HG03108 (cell line): ENCODE results near the gene MAML2.

Experiments used
- ATAC-seq: cut with Tn5 transposase; IDR thresholded peaks from one replicate; pipeline ENCODE4 v1.9.1; 2021; ENCODE audit warnings: moderate library complexity; ENCODE audit not compliant: unreplicated experiment

MAML2 gene

GRCh38 chr11:96318850-96319249, 24.1 kb downstream of the MAML2 start:
- no peak for ATAC-seq

DNA sequence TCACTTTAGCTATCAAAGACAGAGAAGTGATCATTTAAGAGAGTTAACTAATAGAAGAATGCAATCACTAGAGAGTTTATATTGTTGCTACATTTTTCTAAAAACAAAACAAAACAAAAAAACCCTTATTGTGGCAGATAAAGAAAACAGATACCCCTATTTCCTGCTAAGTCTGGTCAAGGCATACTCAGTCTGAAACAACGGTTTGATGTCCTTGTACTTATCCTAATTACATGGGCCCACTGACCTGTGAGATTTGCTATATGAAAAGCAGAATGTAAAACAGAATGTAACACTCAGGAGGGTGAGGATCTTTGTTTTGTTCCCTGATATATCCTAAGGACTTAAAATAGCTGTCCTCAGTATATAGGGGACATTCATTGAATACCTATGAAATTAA, 24.6 kb downstream of the MAML2 start:
- ATAC-seq = no peak

- no peak for ATAC-seq
Observed at GRCh38 chr11:96317985-96318384, 25.0 kb downstream of the MAML2 start.

DNA sequence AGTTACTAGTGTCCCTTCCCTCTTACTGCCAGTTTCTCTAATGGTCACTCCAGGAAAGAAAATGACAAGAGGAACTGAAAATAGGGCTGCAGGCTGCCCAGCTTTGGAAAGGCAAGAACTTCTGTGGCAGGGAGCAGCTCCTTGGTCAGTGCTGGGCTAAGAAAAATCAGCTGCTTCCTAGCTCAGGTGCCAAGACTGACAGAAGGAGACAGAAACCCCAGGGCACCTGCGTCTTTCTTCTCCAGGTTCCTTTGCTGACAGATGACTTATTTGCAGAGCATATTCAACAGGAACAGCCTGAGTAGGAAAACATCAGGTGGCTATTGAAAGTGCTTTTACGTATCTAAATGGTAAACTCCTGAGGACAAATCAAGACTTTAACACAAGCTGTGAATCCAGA, 25.4 kb downstream of the MAML2 start:
- no peak for ATAC-seq

DNA sequence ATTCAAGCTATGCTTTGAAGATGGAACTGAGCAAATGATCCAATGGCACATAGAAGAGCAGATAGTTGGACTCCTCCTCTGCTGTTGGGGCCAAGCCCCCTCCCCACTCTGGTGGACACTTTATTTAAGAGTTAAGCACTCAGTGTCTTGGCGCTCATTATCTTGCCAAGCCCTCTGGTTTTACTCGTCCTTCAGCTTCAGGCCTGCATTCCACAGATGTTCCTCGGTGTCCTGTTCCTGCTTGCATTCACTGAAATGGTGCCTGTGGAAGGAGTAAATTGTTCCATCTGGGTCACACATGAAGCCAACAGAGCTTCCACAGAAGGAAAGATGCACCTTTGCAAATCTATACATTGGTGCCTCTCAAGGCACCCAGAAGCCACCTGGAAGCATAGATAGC, 26.1 kb downstream of the MAML2 start:
- no peak for ATAC-seq

- no peak for ATAC-seq
Observed at GRCh38 chr11:96315476-96315875, 27.5 kb downstream of the MAML2 start.

GRCh38 chr11:96314326-96315020, 28.5 kb downstream of the MAML2 start:
- ATAC-seq = no peak

DNA sequence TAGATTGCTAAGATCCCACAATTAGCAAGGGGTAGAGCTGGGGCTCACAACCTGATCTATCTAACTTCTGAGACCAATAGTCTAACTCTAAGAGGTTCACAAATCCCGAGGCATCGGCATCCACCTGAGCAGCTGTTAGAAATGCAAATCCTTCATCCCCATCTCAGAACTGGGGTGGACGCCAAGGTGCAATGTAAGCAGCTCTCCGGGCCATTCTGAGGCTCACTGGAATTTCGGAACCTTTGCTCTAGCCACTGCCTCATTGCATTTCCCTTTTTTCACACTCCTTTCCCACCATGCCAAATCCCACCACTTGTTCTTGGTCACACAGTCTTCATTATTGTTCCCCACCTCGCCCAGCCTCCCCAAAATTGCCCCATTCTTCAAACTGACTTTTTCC, 29.8 kb downstream of the MAML2 start:
- ATAC-seq = no peak

DNA sequence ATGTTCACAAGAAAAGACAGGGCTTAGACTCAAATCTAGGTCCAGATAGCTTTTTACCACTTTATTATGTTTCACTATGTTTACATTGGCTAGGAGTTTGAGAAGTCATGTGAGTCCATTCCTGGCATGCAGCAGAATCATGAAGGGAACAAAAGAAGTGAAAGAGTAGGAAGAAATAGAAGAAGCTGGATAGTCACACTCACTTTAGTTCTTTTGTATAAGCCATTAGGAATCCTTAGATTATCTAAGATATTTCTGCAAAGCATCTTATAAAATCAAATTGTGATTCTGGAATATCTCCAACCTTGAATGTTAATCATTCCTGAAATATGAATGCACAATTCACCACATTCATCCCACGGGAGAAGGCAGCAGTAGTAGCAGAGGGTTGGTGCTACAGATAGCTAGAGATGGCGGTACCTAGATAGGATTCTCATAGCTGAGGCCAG, 31.9 kb downstream of the MAML2 start:
- no peak for ATAC-seq

- no peak for ATAC-seq
Observed at GRCh38 chr11:96310236-96310635, 32.8 kb downstream of the MAML2 start.

- no peak for ATAC-seq
Observed at GRCh38 chr11:96309643-96310017, 33.4 kb downstream of the MAML2 start.

DNA sequence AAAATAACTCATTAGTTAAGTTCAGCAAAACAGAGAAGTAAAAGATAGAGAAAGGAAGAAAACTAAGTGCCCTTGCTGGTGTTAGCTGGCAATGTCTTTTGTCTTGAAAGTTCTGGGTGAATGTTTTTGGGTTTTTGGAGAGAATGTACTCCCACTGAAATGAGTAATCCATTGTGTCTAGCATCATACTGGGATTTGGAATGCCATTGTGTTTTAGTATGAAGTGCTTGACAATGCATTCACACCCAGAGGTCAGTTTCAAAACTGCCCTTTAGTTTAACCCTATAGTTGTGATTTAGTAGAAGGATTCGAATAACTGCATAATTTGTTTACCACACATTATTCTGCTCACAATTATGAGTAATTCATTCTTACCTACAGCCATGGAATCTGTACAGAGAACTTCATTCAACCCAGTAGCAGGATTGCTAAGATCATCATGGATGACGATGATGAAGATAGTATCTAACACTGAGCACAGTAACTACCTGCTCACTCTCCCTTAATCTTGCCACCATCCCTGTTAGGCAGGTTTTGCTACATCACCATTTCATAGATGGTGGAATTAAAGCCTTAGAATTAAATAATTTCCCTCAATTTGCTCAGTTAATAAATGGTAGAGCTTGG, 33.9 kb downstream of the MAML2 start:
- ATAC-seq = no peak

DNA sequence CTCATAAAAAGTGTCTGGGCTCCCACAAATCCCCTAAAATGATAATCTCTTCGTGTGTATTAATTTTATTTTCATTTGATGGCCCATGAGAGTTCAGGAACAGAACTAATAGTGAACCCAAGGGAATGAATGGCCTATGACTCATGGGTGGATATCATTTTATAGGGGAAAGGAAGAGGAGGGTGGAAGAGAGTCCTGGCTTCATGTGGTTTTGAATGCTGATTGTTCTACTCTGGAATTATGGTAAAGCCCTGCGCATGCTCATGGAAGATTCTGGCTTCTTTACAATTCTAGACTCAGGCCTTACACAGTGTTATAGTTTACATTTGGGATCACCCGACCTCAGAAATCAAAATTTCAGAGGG, 35.2 kb downstream of the MAML2 start:
- no peak for ATAC-seq

GRCh38 chr11:96306933-96307775, 35.8 kb downstream of the MAML2 start:
- ATAC-seq = no peak

DNA sequence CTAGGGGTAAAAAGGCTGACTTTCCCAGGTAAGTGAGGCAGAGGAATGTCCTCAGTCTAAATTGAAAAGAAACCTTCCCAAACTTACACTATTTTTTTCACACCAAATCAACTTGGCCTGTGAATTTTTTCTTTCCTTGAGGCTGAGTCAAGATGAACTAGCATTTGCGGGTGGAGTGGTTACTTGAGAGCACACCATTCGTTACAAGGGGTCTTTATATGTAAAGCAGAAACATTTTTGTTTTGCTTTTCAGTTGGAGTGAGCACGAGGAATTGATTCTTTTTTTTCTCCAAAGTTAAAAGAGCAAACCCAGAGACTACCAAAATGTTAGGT, 36.4 kb downstream of the MAML2 start:
- ATAC-seq = no peak

DNA sequence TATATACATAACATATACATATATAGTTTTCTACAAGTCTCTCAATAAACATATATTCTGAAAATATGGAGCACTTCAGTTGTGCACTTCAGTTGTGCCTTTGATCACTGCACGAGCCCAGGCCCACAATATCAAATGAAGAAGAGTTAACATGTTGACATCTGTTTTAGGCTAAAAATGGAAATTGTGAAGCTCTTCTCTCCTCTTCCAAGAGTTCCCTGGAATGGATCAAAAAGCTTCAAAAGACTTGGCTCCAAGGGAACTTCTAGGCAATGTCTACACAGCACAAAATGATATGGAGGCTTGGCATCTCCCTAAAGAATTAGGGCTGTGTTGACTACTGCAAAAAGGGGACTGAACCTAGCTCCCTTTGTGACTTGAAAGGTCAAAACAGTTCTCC, 36.9 kb downstream of the MAML2 start:
- ATAC-seq = no peak

DNA sequence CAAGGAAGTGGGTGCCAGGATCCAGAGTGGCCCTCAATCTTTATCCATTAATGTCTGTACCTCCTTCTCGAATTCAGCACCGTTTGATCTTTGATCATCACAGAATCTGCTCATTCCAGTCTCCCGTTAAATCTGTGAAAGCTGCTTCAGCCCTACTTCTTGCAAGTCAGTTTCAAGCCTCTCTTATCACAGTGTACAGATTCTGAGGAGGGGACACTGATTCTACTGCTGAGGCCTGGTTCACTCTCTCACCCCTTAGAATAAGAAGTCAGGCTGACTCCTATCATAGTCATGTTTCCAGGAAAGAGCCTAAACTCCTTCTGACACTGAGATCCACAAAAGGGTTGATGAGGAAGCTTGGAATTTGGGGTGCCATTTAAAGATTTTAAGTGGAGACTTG, 39.0 kb downstream of the MAML2 start:
- no peak for ATAC-seq

DNA sequence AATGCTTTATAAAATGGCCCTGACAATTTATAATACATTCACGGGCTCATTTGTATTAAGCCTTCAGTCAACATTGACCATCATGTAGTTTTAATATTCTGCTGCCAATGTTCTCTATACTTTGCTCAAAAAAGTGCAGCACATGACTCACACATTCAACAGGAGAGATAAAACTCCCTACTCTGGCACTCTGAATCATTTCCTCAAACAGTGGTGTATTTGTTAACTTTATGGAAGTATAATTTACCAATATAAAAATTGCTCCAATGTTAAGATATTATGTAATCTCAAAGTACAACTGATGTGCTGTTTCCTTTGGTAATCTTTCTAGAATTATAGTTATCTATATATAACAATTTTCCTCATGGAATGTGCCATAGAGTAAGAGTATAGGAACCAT, 39.9 kb downstream of the MAML2 start:
- no peak for ATAC-seq

GRCh38 chr11:96301818-96302217, 41.2 kb downstream of the MAML2 start:
- no peak for ATAC-seq

GRCh38 chr11:96299155-96299888, 43.7 kb downstream of the MAML2 start:
- no peak for ATAC-seq

DNA sequence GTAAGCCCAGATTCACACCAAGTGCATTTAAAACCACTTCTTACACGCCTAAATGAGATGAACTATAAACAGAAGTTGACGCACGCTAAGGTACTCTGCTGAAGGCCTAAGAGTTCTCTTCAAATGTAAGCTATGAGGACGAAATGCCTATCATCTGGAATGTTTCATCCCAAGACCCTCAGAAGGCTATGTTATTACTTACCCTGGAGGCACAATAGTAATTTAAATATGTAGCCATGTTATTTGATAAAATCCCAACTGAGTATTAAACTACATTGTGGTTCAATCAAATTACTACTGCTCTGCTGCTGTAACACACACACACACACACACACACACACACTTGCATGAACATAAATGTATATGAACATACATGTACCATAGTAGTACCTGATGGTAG, 47.6 kb downstream of the MAML2 start:
- no peak for ATAC-seq

GRCh38 chr11:96294289-96294688, 48.7 kb downstream of the MAML2 start:
- no peak for ATAC-seq
